GM12892 (cell line): Measurements from ENCODE around the gene TDRD5.

Experiments used
- POLR2A ChIP-seq: IDR thresholded peaks from 2 replicates; pipeline ENCODE4 v1.6.1; 2011; ENCODE audit warnings: low read depth, low read length, control low read depth
- POLR2AphosphoS5 ChIP-seq: IDR thresholded peaks from 2 replicates; pipeline ENCODE4 v1.6.1; 2011; ENCODE audit warnings: low read depth, low read length, control low read depth
- TAF1 ChIP-seq: IDR thresholded peaks from 2 replicates; pipeline ENCODE4 v1.6.1; 2011; ENCODE audit warnings: low read depth, mild to moderate bottlenecking, control low read depth, low read length, borderline replicate concordance

DNA sequence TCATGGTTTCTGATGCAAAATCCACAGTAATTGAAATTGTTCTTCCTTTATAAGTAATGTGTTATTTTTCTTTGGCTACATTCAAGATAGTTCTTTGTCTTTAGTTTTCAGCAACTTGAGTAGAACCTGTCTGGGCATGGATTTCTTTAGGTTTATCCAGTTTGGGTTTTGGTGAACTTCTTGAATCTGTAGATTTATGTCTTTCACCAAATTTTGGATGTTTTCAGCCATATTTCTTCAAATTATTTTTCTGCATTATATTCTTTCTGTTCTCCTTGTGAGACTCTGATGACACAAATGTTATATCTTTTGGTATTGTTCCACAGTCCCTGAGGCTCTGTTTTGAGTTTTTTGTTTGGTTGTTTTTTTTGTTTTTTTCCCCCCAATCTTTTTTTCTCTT, 69.4 kb downstream of the TDRD5 start:
- TF ChIP-seq POLR2A (no peak), TAF1 (no peak), POLR2AphosphoS5 (no peak)
